ENCODE results near the gene OPRM1. TPM values are rescaled to one million over a fixed set of nuclear protein-coding genes. Genes with fewer than 3 reads are reported as not detected.

OPRM1 gene
- not detected in 5 replicates for total RNA-seq (2022; extraction: Qiagen RNA extraction)

GRCh38 chr6:154039231-154039842, at the start of gene OPRM1:
Gene OPRM1, plus strand, starts transcription at chr6:154039240. Its CDS starts 305 bp downstream, at chr6:154039545.

